Gastroesophageal sphincter (tissue), 3 donors: ENCODE measurements around the gene MSRB1.

Source experiments
- EP300 ChIP-seq: sonication (generic); formaldehyde crosslinking; IDR thresholded peaks from one replicate; pipeline ENCODE4 v1.6.1; 2017; ENCODE audit warnings: antibody characterized with exemption, mild to moderate bottlenecking
- POLR2A ChIP-seq, 2 donors: fragments of 450-650 bp; IDR thresholded peaks; one replicate each; pipeline ENCODE4 v1.6.1; 2017; ENCODE audit warnings: antibody characterized with exemption in 2 of 2, mild to moderate bottlenecking in 2 of 2, moderate library complexity in 1 of 2
- TF ChIP-seq, protein P1 (sequence below), 4 experiments: fragments of 200-600 bp in 2 of 4; fragments of 450-650 bp in 2 of 4; sonication (generic) in 1 of 4; IDR thresholded peaks; one replicate each; pipeline ENCODE4 v1.5.1; 2017 to 2019; ENCODE audit warnings: antibody characterized with exemption in 4 of 4, mild to moderate bottlenecking in 2 of 4, moderate library complexity in 2 of 4

DNA sequence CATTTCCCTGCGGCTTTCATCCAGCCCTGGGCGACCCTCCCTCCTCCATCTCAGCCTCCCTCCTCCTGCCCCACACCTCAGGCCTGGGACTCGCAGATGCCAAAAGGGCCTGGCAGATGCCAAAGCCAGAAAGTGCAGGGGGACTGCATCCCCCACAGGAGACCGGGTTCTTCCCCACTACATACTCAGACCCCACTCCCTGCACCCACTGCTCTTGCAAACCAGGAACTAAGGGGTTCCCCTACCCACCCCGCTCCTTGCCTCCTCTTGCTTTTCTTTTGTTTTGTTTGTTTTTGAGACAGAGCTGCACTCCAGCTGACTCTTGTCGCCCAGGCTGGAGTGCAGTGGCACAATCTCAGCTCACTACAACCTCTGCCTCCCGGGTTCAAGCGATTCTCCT lies 28.0 kb downstream of the MSRB1 start:
- TF ChIP-seq, protein P1, sequence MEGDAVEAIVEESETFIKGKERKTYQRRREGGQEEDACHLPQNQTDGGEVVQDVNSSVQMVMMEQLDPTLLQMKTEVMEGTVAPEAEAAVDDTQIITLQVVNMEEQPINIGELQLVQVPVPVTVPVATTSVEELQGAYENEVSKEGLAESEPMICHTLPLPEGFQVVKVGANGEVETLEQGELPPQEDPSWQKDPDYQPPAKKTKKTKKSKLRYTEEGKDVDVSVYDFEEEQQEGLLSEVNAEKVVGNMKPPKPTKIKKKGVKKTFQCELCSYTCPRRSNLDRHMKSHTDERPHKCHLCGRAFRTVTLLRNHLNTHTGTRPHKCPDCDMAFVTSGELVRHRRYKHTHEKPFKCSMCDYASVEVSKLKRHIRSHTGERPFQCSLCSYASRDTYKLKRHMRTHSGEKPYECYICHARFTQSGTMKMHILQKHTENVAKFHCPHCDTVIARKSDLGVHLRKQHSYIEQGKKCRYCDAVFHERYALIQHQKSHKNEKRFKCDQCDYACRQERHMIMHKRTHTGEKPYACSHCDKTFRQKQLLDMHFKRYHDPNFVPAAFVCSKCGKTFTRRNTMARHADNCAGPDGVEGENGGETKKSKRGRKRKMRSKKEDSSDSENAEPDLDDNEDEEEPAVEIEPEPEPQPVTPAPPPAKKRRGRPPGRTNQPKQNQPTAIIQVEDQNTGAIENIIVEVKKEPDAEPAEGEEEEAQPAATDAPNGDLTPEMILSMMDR (IDR thresholded peaks at IDR 0.05), result no peak
- TF ChIP-seq EP300 (no peak), POLR2A (IDR thresholded peaks at IDR 0.05) (no peak)
